GM12878 (cell line): ENCODE measurements around the gene NACC1. TPM values are rescaled to one million over a fixed set of nuclear protein-coding genes. Genes with fewer than 3 reads are reported as not detected.

Source experiments
- ATAC-seq: fragments of 200-7000 bp; cut with Tn5 transposase; 3 replicates; pipeline ENCODE4 v1.9.1; 2020; ENCODE audit warnings: mild to moderate bottlenecking, moderate library complexity
- BruUV-seq: library from RNA; stranded (reverse); fragments of 400-500 nt; replicated peaks from 2 replicates; lab custom pipeline; 2021; lab: Mats Ljungman, UMichigan
- CTCF ChIA-PET: fragments of 300-600 bp; sonication (Branson Sonifier 250); formaldehyde crosslinking; extraction: SDS; loops from one replicate; lab custom pipeline; 2021; ENCODE audit warnings: inconsistent platforms; lab: Yijun Ruan, JAX
- POLR2A ChIA-PET: fragments of 350-600 bp; formaldehyde crosslinking; extraction: SDS; loops from one replicate; lab custom pipeline; 2021; ENCODE audit warnings: inconsistent platforms; lab: Charles Lee
- RAD21 ChIA-PET: fragments of 300-600 bp; sonication (Branson Sonifier 250); formaldehyde crosslinking; loops from one replicate; lab custom pipeline; 2023; ENCODE audit warnings: antibody characterized with exemption; ENCODE audit not compliant: unreplicated experiment; lab: Charles Lee
- SMC1A ChIA-PET: fragments of 300-600 bp; sonication (Branson Sonifier 250); formaldehyde crosslinking; loops from one replicate; lab custom pipeline; 2023; ENCODE audit not compliant: unreplicated experiment, uncharacterized antibody; lab: Charles Lee
- DNase-seq: peaks from one replicate; pipeline ENCODE4 v3.0.0-alpha.2; 2011; ENCODE audit warnings: low read depth, low spot score
- FAIRE-seq: peaks from 3 replicates; lab custom pipeline; 2011; peaks lifted over from hg19 to GRCh38; lab: Jason Lieb, UNC
- H2AFZ ChIP-seq: 2 replicates; pipeline ENCODE4 v1.6.0; 2011; ENCODE audit warnings: low read depth, low read length, control low read depth; ENCODE audit not compliant: control insufficient read depth
- H3K27ac ChIP-seq: 2 replicates; pipeline ENCODE4 v1.5.1; 2011; ENCODE audit warnings: control low read depth; ENCODE audit not compliant: control insufficient read depth, insufficient read depth
- H3K27me3 ChIP-seq, 2 experiments: replicated peaks in 1 of 2; 2 replicates each; pipeline versions ENCODE4 v1.6.0 to v1.6.1; 2011; ENCODE audit warnings: low read length in 1 of 2; ENCODE audit not compliant: control insufficient read depth in 2 of 2, insufficient read depth in 2 of 2
- H3K36me3 ChIP-seq, 2 experiments: 2 replicates each; pipeline ENCODE4 v1.5.1; 2011; ENCODE audit warnings: low read length in 1 of 2; ENCODE audit not compliant: control insufficient read depth in 2 of 2, insufficient read depth in 2 of 2
- H3K4me1 ChIP-seq: 2 replicates; pipeline ENCODE4 v1.6.1; 2011; ENCODE audit warnings: mild to moderate bottlenecking, low read length, moderate library complexity, mixed read lengths; ENCODE audit not compliant: control insufficient read depth, insufficient read depth
- H3K4me2 ChIP-seq: 2 replicates; pipeline ENCODE4 v1.6.0; 2011; ENCODE audit warnings: control low read depth; ENCODE audit not compliant: control insufficient read depth, insufficient read depth
- H3K4me3 ChIP-seq: fragments of 200-600 bp; sonication (generic); 2 replicates; pipeline ENCODE4 v1.5.1; 2016
- H3K79me2 ChIP-seq: 2 replicates; pipeline ENCODE4 v1.6.0; 2011; ENCODE audit warnings: low read length; ENCODE audit not compliant: control insufficient read depth, insufficient read depth
- H3K9ac ChIP-seq: 2 replicates; pipeline ENCODE4 v1.8.0; 2011; ENCODE audit warnings: low read length, control low read depth, mixed read lengths; ENCODE audit not compliant: control insufficient read depth, insufficient read depth
- H3K9me3 ChIP-seq: replicated peaks from 3 replicates; pipeline ENCODE4 v1.5.1; 2011; ENCODE audit warnings: mild to moderate bottlenecking, low read length; ENCODE audit not compliant: control insufficient read depth, insufficient read depth
- H4K20me1 ChIP-seq: 2 replicates; pipeline ENCODE4 v1.6.0; 2011; ENCODE audit not compliant: control insufficient read depth, insufficient read depth
- CHD4 ChIP-seq: fragments of 200-600 bp; sonication (generic); IDR thresholded peaks from 2 replicates; pipeline ENCODE4 v1.6.1; 2016; ENCODE audit warnings: mild to moderate bottlenecking
- ETV6 ChIP-seq, 2 experiments: fragments of 450-650 bp in 1 of 2; IDR thresholded peaks in 1 of 2; conservative IDR thresholded peaks in 1 of 2; 2 replicates each; pipeline ENCODE4 v1.6.1; 2014; ENCODE audit warnings: antibody characterized with exemption in 1 of 2, borderline replicate concordance in 1 of 2, low read depth in 1 of 2, mild to moderate bottlenecking in 1 of 2, moderate library complexity in 1 of 2
- GABPA ChIP-seq: IDR thresholded peaks from 2 replicates; pipeline ENCODE4 v1.6.1; 2014; ENCODE audit warnings: antibody characterized with exemption, low read depth, mild to moderate bottlenecking, inconsistent platforms
- IRF5 ChIP-seq: fragments of 450-650 bp; IDR thresholded peaks from 2 replicates; pipeline ENCODE4 v1.6.1; 2017; ENCODE audit warnings: borderline replicate concordance
- KLF5 ChIP-seq: fragments of 450-650 bp; IDR thresholded peaks from 2 replicates; pipeline ENCODE4 v1.6.1; 2014; ENCODE audit warnings: mild to moderate bottlenecking; ENCODE audit not compliant: partially characterized antibody
- MAX ChIP-seq: IDR thresholded peaks from 2 replicates; pipeline ENCODE4 v1.6.1; 2012; ENCODE audit warnings: low read depth, low read length, improper control_type of control experiment
- MTA3 ChIP-seq: IDR thresholded peaks from 2 replicates; pipeline ENCODE4 v1.6.1; 2012; ENCODE audit warnings: low read length, inconsistent platforms, borderline replicate concordance
- PBX3 ChIP-seq: IDR thresholded peaks from 2 replicates; pipeline ENCODE4 v1.6.1; 2011; ENCODE audit warnings: mild to moderate bottlenecking, low read depth, low read length, moderate library complexity; ENCODE audit not compliant: insufficient replicate concordance
- YBX1 ChIP-seq: fragments of 450-650 bp; IDR thresholded peaks from 2 replicates; pipeline ENCODE4 v1.6.1; 2016; ENCODE audit warnings: antibody characterized with exemption
- whole genome bisulfite sequencing: methylation state at CpG from one replicate; pipeline ENCODE4 v1.1.6; 2016; ENCODE audit warnings: low lambda C conversion rate; ENCODE audit not compliant: insufficient replicate concordance, insufficient coverage; ENCODE audit errors: missing lambda C conversion rate; 5-methylcytosine and 5-hydroxymethylcytosine counted together
- in situ Hi-C: fragments of 300-500 bp; cut with MboI; formaldehyde crosslinking; loops from 9 replicates; pipeline ENCODE4 v1.14.3; 2018; ENCODE audit warnings: mixed read lengths
- intact Hi-C: fragments of 100-400 bp; cut with micrococcal nuclease; formaldehyde crosslinking; loops from one replicate; pipeline ENCODE4 v1.14.2; 2022; ENCODE audit not compliant: unreplicated experiment
- polyA plus RNA-seq, 11 experiments: library from polyadenylated mRNA; depleted of rRNA in 4 of 11; unstranded in 6 of 11; stranded (reverse) in 5 of 11; fragments of >200 nt; fragmentation: Nextera tagmentation in 4 of 11; fragmentation: Illumina TruSeq in 1 of 11; extraction: Ambion mirVana in 4 of 11; extraction: Trizol in 1 of 11; gene quantifications; 1 replicate in 1 of 11; 2 replicates in 10 of 11; pipeline versions ENCODE4 v1.2.1 to v1.2.3, GENCODE V29; 2011 to 2016; ENCODE audit warnings: inconsistent platforms in 2 of 11, missing spikeins in 2 of 11, low read depth in 1 of 11
- total RNA-seq, 4 experiments: library from RNA; depleted of rRNA in 3 of 4; stranded (reverse); fragments of >200 nt in 3 of 4; fragmentation: Illumina TruSeq in 1 of 4; extraction: Trizol in 1 of 4; gene quantifications; 2 replicates each; pipeline versions ENCODE4 v1.2.1 to v1.2.3, GENCODE V29; 2013 to 2021
- TF ChIP-seq, protein P1 (sequence below): fragments of 450-650 bp; IDR thresholded peaks from 2 replicates; pipeline ENCODE4 v1.6.1; 2016; ENCODE audit warnings: mild to moderate bottlenecking, moderate library complexity, borderline replicate concordance
- TF ChIP-seq, protein P2 (sequence below): fragments of 450-650 bp; IDR thresholded peaks from 2 replicates; pipeline ENCODE4 v1.6.1; 2018; ENCODE audit warnings: borderline replicate concordance, mild to moderate bottlenecking; ENCODE audit not compliant: partially characterized antibody

NACC1 gene
- total and polyA plus RNA-seq, 10 of the 15 experiments (the other 5 are each of a cell fraction or from before 2014, with no cell fraction given): 0.18 to 120 (median 19.2) TPM

- H3K4me3 ChIP-seq: peak within 1 kb of the TSS; percentile 97
- in situ Hi-C loops: loop anchor here (10.0 to 25.0 kb wide), 3 partner anchors 694 to 1563 kb away; partner anchors contain the start of genes ACP5 and ZNF627
- no peaks in the 10 kb centered on the region for H3K27me3 ChIP-seq
- BruUV-seq: no TSS peak
- POLR2A ChIA-PET: interaction anchor here (0.7 to 1.7 kb wide), 3 partner anchors 9 to 32 kb away, joined by 3 to 7 read pairs (median 3); partner anchors contain the start of gene NACC1
- H2AFZ ChIP-seq: peak within 1 kb of the TSS; percentile 92
- peak within 1 kb of the TSS; percentile 92 for H3K4me2 ChIP-seq
- SMC1A ChIA-PET: interaction anchor here (0.8 to 1.4 kb wide), 3 partner anchors 14 to 61 kb away, joined by 3 read pairs; partner anchors contain the start of gene NACC1
- no peaks in the 10 kb centered on the region for H4K20me1 ChIP-seq
- H3K27ac ChIP-seq: peak within 1 kb of the TSS; percentile 97
- intact Hi-C loops: loop anchor here (2.0 to 10.0 kb wide), 4 partner anchors 32 to 854 kb away; partner anchors contain the start of genes LYL1, NACC1 and RFX1
- CTCF ChIA-PET: interaction anchor here (0.6 to 2.1 kb wide), 6 partner anchors 15 to 114 kb away, joined by 3 to 8 read pairs (median 3); partner anchors contain the start of gene NACC1
- RAD21 ChIA-PET: interaction anchor here (1.0 to 1.8 kb wide), 6 partner anchors 30 to 111 kb away, joined by 3 to 10 read pairs (median 4); partner anchors contain the start of gene NACC1
- peaks cover 47% of the 10 kb centered on the region for H3K79me2 ChIP-seq
- under 1% methylated on average over 39 of the region's 51 CpGs for WGBS
- H3K36me3 ChIP-seq: no peaks in the 10 kb centered on the region; a peak in 1 of 4 replicates
- peaks cover 4% of the 10 kb centered on the region for H3K4me1 ChIP-seq
- no peak for DNase-seq
- peak; percentile 76 for FAIRE-seq
- H3K9ac ChIP-seq: peak within 1 kb of the TSS; percentile 97
- peak; percentile 62 for ATAC-seq
- H3K9me3 ChIP-seq: no peaks in the 10 kb centered on the region
- TF ChIP-seq IRF5: no peak
- TF ChIP-seq PBX3: no peak
- no peak for TF ChIP-seq MTA3
- TF ChIP-seq, protein P1, sequence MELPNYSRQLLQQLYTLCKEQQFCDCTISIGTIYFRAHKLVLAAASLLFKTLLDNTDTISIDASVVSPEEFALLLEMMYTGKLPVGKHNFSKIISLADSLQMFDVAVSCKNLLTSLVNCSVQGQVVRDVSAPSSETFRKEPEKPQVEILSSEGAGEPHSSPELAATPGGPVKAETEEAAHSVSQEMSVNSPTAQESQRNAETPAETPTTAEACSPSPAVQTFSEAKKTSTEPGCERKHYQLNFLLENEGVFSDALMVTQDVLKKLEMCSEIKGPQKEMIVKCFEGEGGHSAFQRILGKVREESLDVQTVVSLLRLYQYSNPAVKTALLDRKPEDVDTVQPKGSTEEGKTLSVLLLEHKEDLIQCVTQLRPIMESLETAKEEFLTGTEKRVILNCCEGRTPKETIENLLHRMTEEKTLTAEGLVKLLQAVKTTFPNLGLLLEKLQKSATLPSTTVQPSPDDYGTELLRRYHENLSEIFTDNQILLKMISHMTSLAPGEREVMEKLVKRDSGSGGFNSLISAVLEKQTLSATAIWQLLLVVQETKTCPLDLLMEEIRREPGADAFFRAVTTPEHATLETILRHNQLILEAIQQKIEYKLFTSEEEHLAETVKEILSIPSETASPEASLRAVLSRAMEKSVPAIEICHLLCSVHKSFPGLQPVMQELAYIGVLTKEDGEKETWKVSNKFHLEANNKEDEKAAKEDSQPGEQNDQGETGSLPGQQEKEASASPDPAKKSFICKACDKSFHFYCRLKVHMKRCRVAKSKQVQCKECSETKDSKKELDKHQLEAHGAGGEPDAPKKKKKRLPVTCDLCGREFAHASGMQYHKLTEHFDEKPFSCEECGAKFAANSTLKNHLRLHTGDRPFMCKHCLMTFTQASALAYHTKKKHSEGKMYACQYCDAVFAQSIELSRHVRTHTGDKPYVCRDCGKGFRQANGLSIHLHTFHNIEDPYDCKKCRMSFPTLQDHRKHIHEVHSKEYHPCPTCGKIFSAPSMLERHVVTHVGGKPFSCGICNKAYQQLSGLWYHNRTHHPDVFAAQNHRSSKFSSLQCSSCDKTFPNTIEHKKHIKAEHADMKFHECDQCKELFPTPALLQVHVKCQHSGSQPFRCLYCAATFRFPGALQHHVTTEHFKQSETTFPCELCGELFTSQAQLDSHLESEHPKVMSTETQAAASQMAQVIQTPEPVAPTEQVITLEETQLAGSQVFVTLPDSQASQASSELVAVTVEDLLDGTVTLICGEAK: peak; percentile 94
- TF ChIP-seq, protein P2, sequence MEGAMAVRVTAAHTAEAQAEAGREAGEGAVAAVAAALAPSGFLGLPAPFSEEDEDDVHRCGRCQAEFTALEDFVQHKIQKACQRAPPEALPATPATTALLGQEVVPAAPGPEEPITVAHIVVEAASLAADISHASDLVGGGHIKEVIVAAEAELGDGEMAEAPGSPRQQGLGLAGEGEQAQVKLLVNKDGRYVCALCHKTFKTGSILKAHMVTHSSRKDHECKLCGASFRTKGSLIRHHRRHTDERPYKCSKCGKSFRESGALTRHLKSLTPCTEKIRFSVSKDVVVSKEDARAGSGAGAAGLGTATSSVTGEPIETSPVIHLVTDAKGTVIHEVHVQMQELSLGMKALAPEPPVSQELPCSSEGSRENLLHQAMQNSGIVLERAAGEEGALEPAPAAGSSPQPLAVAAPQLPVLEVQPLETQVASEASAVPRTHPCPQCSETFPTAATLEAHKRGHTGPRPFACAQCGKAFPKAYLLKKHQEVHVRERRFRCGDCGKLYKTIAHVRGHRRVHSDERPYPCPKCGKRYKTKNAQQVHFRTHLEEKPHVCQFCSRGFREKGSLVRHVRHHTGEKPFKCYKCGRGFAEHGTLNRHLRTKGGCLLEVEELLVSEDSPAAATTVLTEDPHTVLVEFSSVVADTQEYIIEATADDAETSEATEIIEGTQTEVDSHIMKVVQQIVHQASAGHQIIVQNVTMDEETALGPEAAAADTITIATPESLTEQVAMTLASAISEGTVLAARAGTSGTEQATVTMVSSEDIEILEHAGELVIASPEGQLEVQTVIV: peak; percentile 50
- no peak for TF ChIP-seq ETV6 (conservative IDR thresholded peaks at IDR 0.05 in 1 of 2, IDR thresholded peaks at IDR 0.05 in 1 of 2; ENCODE audit: borderline replicate concordance in 1 of 2, low read depth in 1 of 2)
- TF ChIP-seq KLF5: no peak
- TF ChIP-seq GABPA: no peak
- TF ChIP-seq MAX: peak; percentile 91; the same call in 1 of the 2 replicates
- no peak for TF ChIP-seq YBX1
- no peak for TF ChIP-seq CHD4
These were observed 32.3 kb downstream of the NACC1 start, which contains the start of the genes IER2 and STX10 for GRCh38 chr19:13150187-13150930. Gene IER2, plus strand, starts transcription at chr19:13150411. Its CDS starts 2,776 bp downstream, at chr19:13153187. Gene STX10, minus strand, starts transcription at chr19:13150375. Its CDS starts 202 bp downstream, at chr19:13150173.
